HG03469 (cell line): Measurements from ENCODE around the gene WNT3A.

ENCODE experiments used
- ATAC-seq: cut with Tn5 transposase; IDR thresholded peaks from one replicate; pipeline ENCODE4 v1.9.1; 2021; ENCODE audit warnings: mild to moderate bottlenecking, moderate library complexity, moderate number of reproducible peaks; ENCODE audit not compliant: unreplicated experiment

WNT3A gene

GRCh38 chr1:228109962-228110488 is 103.2 kb downstream of the WNT3A start:
- ATAC-seq = no peak

- no peak for ATAC-seq
Measured at GRCh38 chr1:228110556-228110955, 103.8 kb downstream of the WNT3A start.
